Measurements from ENCODE around the gene AMIGO3.
A peak's percentile ranks its signal among the peaks of the same experiment; 100 is the strongest.
"Not testable (repeated sequence)": the region's sequence is repeated elsewhere in the genome, so short reads cannot be mapped to it uniquely, and the experiment has no call there.

The AMIGO3 gene

GRCh38 chr3:49719214-49719884 is at the start of gene AMIGO3:
AMIGO3 (minus strand) TSS chr3:49719684; CDS start chr3:49719465, 219 bp downstream.
- DNase-seq: peak; percentile 93
- peak; percentile 67 for ATAC-seq

- no peak for ATAC-seq
Observed at GRCh38 chr3:49763981-49764380, 44.5 kb upstream of the AMIGO3 start.

GRCh38 chr3:49761661-49762060 is 42.2 kb upstream of the AMIGO3 start:
- DNase-seq (no peak), ATAC-seq (no peak)

More at GRCh38 chr3:49763981-49764380, 44.5 kb upstream of the AMIGO3 start:
- no peak for DNase-seq

GRCh38 chr3:49759226-49759625 is 39.7 kb upstream of the AMIGO3 start:
- DNase-seq: no peak
- ATAC-seq: no peak

GRCh38 chr3:49757197-49757596 is 37.7 kb upstream of the AMIGO3 start:
- ATAC-seq (no peak), DNase-seq (no peak)

- DNase-seq (no peak), ATAC-seq (no peak)
Observed at GRCh38 chr3:49756036-49756435, 36.6 kb upstream of the AMIGO3 start.

GRCh38 chr3:49754536-49754935 is 35.1 kb upstream of the AMIGO3 start:
- no peak for ATAC-seq
- no peak for DNase-seq

- DNase-seq (no peak), ATAC-seq (no peak)
Observed at GRCh38 chr3:49751501-49751900, 32.0 kb upstream of the AMIGO3 start.

GRCh38 chr3:49750056-49750455 is 30.6 kb upstream of the AMIGO3 start:
- no peak for DNase-seq
- ATAC-seq: no peak

- not testable (repeated sequence) for DNase-seq, ATAC-seq
Observed at GRCh38 chr3:49748874-49749273, 29.4 kb upstream of the AMIGO3 start.

GRCh38 chr3:49747792-49748480 is 28.5 kb upstream of the AMIGO3 start:
- DNase-seq: no peak
- ATAC-seq: no peak

GRCh38 chr3:49745986-49746385 is 26.5 kb upstream of the AMIGO3 start:
- no peak for ATAC-seq
- no peak for DNase-seq

GRCh38 chr3:49740427-49740826 is 20.9 kb upstream of the AMIGO3 start:
- ATAC-seq: no peak
- DNase-seq: no peak

GRCh38 chr3:49738067-49738713 is 18.7 kb upstream of the AMIGO3 start:
- no peak for DNase-seq
- no peak for ATAC-seq

- no peak for DNase-seq
Observed at GRCh38 chr3:49734752-49735151, 15.3 kb upstream of the AMIGO3 start.

GRCh38 chr3:49733551-49733950 is 14.1 kb upstream of the AMIGO3 start:
- DNase-seq (no peak), ATAC-seq (no peak)

More at GRCh38 chr3:49734752-49735151, 15.3 kb upstream of the AMIGO3 start:
- ATAC-seq: no peak

- DNase-seq (no peak), ATAC-seq (no peak)
Observed at GRCh38 chr3:49732597-49732996, 13.1 kb upstream of the AMIGO3 start.

- DNase-seq (no peak), ATAC-seq (no peak)
Observed at GRCh38 chr3:49729966-49730609, 10.6 kb upstream of the AMIGO3 start.

- ATAC-seq: no peak
- DNase-seq: no peak
Observed at GRCh38 chr3:49727924-49728361, 8.5 kb upstream of the AMIGO3 start.

GRCh38 chr3:49727154-49727923 is 7.9 kb upstream of the AMIGO3 start:
- no peak for ATAC-seq
- DNase-seq: no peak

GRCh38 chr3:49725906-49726681 is 6.6 kb upstream of the AMIGO3 start:
- DNase-seq: no peak

More at GRCh38 chr3:49725906-49726681, 6.6 kb upstream of the AMIGO3 start:
- ATAC-seq: no peak

Data from stimulated activated naive CD8-positive, alpha-beta T cell treated with anti-CD3 and anti-CD28 coated beads, Interleukin-15, Interleukin-2, amounts not matched to agents 100 U/mL and 50 U/mL, for 24 hours (primary cell).